GM10248 (cell line): ENCODE results near the gene TNFAIP3.

ENCODE experiments used
- CTCF ChIA-PET: fragments of 300-600 bp; sonication (Branson Sonifier 250); formaldehyde crosslinking; extraction: SDS; loops from one replicate; lab custom pipeline; 2021; ENCODE audit warnings: antibody characterized with exemption; lab: Yijun Ruan, JAX
- POLR2A ChIA-PET: fragments of 350-650 bp; sonication (Branson Sonifier 250); formaldehyde crosslinking; extraction: SDS; loops from one replicate; lab custom pipeline; 2020; ENCODE audit warnings: antibody characterized with exemption; lab: Yijun Ruan, JAX
- DNase-seq: peaks from one replicate; pipeline ENCODE4 v3.0.0; 2012; ENCODE audit errors: extremely low spot score
- TF ChIP-seq, protein P1 (sequence below): IDR thresholded peaks from 2 replicates; pipeline ENCODE4 v1.5.1; 2012; ENCODE audit warnings: mild to moderate bottlenecking, low read depth; ENCODE audit errors: extremely low read depth, missing control alignments, control extremely low read depth

Gene TNFAIP3

DNA sequence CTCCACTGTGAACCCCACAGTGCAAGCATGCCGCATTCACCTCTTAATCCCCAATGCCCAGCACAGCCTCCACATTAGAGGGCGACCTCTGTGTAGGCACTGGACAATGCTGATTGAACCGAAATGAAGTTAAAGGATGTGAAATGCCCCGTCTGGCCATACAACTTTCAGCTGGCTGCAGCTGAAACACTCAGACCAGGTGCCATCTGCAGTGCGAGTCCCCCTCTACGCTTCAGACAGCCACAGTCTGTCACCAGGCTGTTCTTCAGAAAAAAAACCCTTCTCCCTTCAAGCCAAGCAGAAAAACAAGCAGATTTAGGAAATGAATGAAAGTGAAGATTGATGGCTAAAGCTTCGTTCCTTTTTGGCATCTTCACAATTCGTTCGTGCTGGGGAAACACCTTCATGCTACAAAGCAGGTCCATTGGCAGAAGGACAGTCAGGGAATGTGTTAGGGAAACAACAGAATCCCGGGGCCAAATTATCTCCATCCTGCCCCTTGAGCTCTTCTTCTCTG lies 44.7 kb downstream of the TNFAIP3 start:
- ChIA-PET CTCF (interaction anchor here (0.8 to 4.5 kb wide), 17 partner anchors 9 to 203 kb away, joined by 3 to 26 read pairs (median 4); no protein-coding TSS in a partner anchor), POLR2A (no interaction called here)
- TF ChIP-seq, protein P1, sequence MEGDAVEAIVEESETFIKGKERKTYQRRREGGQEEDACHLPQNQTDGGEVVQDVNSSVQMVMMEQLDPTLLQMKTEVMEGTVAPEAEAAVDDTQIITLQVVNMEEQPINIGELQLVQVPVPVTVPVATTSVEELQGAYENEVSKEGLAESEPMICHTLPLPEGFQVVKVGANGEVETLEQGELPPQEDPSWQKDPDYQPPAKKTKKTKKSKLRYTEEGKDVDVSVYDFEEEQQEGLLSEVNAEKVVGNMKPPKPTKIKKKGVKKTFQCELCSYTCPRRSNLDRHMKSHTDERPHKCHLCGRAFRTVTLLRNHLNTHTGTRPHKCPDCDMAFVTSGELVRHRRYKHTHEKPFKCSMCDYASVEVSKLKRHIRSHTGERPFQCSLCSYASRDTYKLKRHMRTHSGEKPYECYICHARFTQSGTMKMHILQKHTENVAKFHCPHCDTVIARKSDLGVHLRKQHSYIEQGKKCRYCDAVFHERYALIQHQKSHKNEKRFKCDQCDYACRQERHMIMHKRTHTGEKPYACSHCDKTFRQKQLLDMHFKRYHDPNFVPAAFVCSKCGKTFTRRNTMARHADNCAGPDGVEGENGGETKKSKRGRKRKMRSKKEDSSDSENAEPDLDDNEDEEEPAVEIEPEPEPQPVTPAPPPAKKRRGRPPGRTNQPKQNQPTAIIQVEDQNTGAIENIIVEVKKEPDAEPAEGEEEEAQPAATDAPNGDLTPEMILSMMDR, result no peak
- no peak for DNase-seq

DNA sequence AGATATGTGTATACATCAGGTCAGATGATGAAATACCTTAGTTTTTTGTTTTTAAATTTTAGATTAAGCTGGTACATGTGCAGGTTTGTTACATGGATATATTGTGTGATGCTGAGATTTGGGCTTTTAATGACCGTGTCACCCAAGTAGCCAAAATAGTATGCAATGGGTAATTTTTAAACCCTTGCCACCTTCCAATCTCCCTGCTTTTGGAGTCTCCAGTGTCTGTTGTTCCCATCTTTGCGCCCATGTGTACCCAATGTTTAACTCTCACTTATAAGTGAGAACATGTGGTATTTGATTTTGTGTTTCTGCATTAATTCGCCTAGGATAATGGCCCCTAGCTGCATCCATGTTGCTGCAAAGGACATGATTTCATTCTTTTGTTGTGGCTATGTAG lies 45.8 kb downstream of the TNFAIP3 start:
- CTCF ChIA-PET, result interaction anchor here (1.0 to 4.5 kb wide), 10 partner anchors 11 to 103 kb away, joined by 3 to 26 read pairs (median 6); no protein-coding TSS in a partner anchor

DNA sequence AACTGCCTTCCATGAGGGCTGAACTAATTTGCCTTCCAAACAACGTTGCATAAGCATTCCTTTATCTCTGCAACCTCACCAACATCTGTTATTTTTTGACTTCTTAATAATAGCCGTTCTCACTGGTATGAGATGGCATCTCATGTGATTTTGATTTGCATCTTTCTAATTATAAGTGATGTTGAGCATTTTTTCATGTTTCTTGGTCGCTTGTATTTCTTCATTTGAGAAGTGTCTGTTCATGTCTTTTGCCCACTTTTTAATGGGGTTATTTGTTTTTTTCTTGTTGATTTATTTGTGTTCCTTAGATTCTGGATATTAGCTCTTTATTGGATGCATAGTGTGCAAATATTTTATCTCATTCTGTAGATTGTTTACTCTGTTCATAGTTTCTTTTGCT lies 46.4 kb downstream of the TNFAIP3 start:
- TF ChIP-seq, protein P1, result no peak
- CTCF ChIA-PET, result interaction anchor here (1.0 to 4.5 kb wide), 4 partner anchors 11 to 32 kb away, joined by 3 to 26 read pairs (median 6); no protein-coding TSS in a partner anchor
- DNase-seq, result no peak
- POLR2A ChIA-PET, result no interaction called here

More for the DNA sequence above, 45.8 kb downstream of the TNFAIP3 start:
- POLR2A ChIA-PET, result no interaction called here
- TF ChIP-seq, protein P1, result no peak
- no peak for DNase-seq

DNA sequence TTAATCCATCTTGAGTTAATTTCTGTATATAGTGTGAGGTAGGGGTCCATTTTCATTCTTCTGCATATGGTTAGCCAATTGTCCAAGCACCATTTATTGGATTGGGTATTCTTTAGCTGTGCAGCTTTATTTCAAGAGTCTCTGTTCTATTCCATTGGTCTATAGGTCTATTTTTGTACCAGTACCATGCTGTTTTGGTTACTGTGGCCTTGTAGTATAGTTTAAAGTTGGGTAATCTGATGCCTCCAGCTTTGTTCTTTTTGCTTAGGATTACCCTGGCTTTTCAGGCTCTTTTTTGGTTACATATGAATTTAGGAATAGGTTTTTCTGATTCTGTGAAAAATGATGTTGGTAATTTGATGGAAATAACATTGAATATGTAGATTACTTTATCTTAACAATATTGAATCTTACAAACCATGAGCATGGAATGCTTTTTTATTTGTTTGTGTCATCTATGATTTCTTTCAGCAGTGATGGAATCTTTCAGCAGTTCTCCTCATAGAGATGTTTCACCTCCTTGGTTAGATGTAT lies 47.0 kb downstream of the TNFAIP3 start:
- CTCF ChIA-PET, result interaction anchor here (1.0 to 4.5 kb wide), 3 partner anchors 21 to 31 kb away, joined by 4 to 26 read pairs (median 7); no protein-coding TSS in a partner anchor
- POLR2A ChIA-PET, result no interaction called here

DNA sequence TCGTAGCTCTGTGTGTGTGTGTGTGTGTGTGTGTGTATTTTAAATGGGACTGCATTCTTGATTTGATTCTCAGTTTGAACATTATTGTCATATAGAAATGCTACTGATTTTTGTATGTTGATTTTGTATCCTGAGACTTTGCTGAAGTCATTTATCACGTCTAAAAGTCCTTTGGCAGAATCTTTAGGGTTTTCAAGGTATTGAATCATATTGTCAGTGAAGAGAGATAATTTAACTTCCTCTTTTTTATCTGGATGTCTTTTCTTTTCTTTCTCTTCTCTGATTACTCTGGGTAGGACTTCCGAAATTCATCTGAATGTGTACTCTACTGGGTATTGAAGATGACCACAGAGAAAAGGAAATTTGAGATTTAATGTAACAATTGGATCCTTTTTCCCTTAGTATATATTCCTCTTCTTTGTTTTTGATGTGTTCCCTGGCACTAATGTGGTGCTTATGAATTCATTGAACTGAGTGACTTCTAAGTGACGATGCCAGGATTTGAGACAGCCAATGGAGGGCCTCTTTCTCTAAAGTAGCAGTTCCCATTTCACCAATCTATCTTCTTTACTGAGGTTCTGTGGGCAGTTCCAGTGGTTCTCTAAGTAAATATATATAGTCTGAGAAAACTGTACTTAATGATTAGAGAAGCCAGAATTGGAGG lies 47.6 kb downstream of the TNFAIP3 start:
- DNase-seq, result no peak
- ChIA-PET POLR2A (no interaction called here), CTCF (interaction anchor here (1.0 to 4.5 kb wide), 2 partner anchors 20 to 30 kb away, joined by 4 to 26 read pairs; no protein-coding TSS in a partner anchor)
- TF ChIP-seq, protein P1, result no peak

More for the DNA sequence above, 47.0 kb downstream of the TNFAIP3 start:
- TF ChIP-seq, protein P1, result no peak
- no peak for DNase-seq

DNA sequence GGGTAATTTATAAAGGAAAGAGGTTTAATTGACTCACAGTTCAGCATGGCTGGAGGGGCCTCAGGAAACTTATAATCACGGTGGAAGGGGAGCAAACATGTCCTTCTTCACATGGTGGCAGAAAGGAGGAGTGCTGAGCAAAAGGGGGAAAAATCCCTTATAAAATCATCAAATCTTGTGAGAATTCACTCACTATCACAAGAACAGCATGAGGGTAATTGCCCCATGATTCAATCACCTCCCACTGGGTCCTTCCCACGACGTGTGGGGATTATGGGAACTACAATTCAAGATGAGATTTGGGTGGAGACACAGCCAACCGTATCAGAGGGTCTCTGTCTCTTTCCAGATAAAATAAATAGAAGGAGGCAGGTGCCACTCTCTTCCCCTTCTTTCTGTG lies 48.7 kb downstream of the TNFAIP3 start:
- ChIA-PET POLR2A (no interaction called here), CTCF (interaction anchor here (0.7 to 1.2 kb wide), 4 partner anchors 12 to 85 kb away, joined by 3 to 5 read pairs (median 3); no protein-coding TSS in a partner anchor)
- DNase-seq, result no peak
- TF ChIP-seq, protein P1, result no peak
